ENCODE data around the gene IDH1. TPM values are rescaled to one million over a fixed set of nuclear protein-coding genes. Genes with fewer than 3 reads are reported as not detected.

IDH1 gene
- total and polyA plus RNA-seq, 2 of the 8 experiments (the other 6 are each of a cell fraction or from before 2014, with no cell fraction given) = 174 to 398 TPM

DNA sequence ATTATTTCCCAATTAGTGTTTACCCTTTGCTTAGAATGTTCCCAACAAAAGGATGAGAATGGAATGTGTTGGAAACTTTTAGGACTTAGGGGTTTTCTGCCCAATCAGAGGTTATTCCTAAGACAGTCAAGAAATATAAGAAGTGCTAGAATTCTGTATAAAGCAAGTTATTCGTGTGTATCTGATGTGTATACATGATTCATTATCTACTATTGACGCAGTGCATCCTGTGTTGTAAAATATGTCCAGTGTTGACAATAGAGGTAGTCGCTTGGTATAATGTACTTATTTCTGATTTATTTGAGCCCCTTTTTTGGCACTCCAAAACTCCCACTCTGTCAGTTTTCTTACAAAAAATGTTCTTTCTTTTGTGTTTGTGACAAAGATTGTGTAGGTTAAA, 12.1 kb upstream of the IDH1 start:
- H2AK5ac ChIP-seq (ENCODE audit: low read depth, low read length) = no peak overlapping the region
- H3K79me2 ChIP-seq (ENCODE audit: control insufficient read depth in 1 of 2, insufficient read depth in 2 of 2, low read length in 2 of 2) = peaks cover 7 to 45% of the 10 kb centered on the region in 2 experiments
- H3K4me2 ChIP-seq (ENCODE audit: insufficient read depth in 1 of 2, low read depth in 2 of 2, low read length in 2 of 2) = peak overlapping the region; percentile 70 to 86
- no peak for TF ChIP-seq TEAD4 (IDR thresholded peaks at IDR 0.05; ENCODE audit: low read depth, low read length)
- no peak for TF ChIP-seq RAD21 (IDR thresholded peaks at IDR 0.05 in 1 of 2, conservative IDR thresholded peaks at IDR 0.05 in 1 of 2; ENCODE audit: low read depth in 2 of 2, low read length in 2 of 2)
- peaks cover 0 to 8% (median 3%) of the 10 kb centered on the region in 4 experiments; a peak in 3 of 8 replicates for H3K36me3 ChIP-seq (ENCODE audit: control insufficient read depth in 2 of 4, insufficient read depth in 4 of 4, low read length in 3 of 4)
- peak overlapping the region; percentile 50; the same call in 1 of the 2 replicates for H3K27ac ChIP-seq (ENCODE audit: low read depth, low read length)
- no peak overlapping the region for H3K56ac ChIP-seq (replicated peaks; ENCODE audit: insufficient read length, low read depth, low read length)
- no peak overlapping the region for H2BK5ac ChIP-seq (ENCODE audit: low read depth, low read length)
- whole genome bisulfite sequencing, 2 experiments (ENCODE audit: extremely low coverage in 1 of 2, insufficient coverage in 1 of 2, insufficient read length in 1 of 2, insufficient replicate concordance in 2 of 2, low coverage in 1 of 2, low lambda C conversion rate in 2 of 2, missing lambda C conversion rate in 1 of 2) = 30% methylated on average over 3 of the region's 3 CpGs; no CpG with 5 or more reads in 1 of the 2 experiments
- H3K23me2 ChIP-seq (ENCODE audit: low read depth, low read length) = peaks cover 5% of the 10 kb centered on the region; the same call in 1 of the 2 replicates
- H2BK12ac ChIP-seq (ENCODE audit: low read depth, low read length) = no peak overlapping the region
- no peak overlapping the region for H3K14ac ChIP-seq (ENCODE audit: insufficient read length)
- H3K79me1 ChIP-seq (ENCODE audit: low read depth, low read length) = peaks cover 5% of the 10 kb centered on the region
- ChIA-PET POLR2A (ENCODE audit: partially characterized antibody) (interaction anchor here (2.1 to 4.9 kb wide), 2 partner anchors 12 to 13 kb away, joined by 5 to 68 read pairs; partner anchors contain the start of gene IDH1), CTCF (ENCODE audit: partially characterized antibody) (interaction anchor here (0.8 to 5.3 kb wide), 7 partner anchors 10 to 195 kb away, joined by 3 to 32 read pairs (median 9); partner anchors contain the start of gene IDH1)
- peaks cover 0 to 8% (median 4%) of the 10 kb centered on the region in 4 experiments; a peak in 5 of 7 replicates for H3K4me1 ChIP-seq (replicated peaks in 1 of 4; ENCODE audit: control insufficient read depth in 3 of 4, insufficient read depth in 4 of 4, low read length in 3 of 4)
- H2BK20ac ChIP-seq (ENCODE audit: low read length) = no peak overlapping the region
- H2BK15ac ChIP-seq (ENCODE audit: low read length) = no peak overlapping the region
- H3K23ac ChIP-seq (ENCODE audit: insufficient read length) = no peak overlapping the region
- H3K18ac ChIP-seq (ENCODE audit: extremely low read depth, low read length) = no peak overlapping the region
- no peaks in the 10 kb centered on the region for H3K27me3 ChIP-seq (replicated peaks in 1 of 4; ENCODE audit: control insufficient read depth in 3 of 4, extremely low read depth in 1 of 4, insufficient read depth in 3 of 4, low read length in 3 of 4)
- H2AFZ ChIP-seq (ENCODE audit: low read length) = no peak overlapping the region
- H3K4me3 ChIP-seq (ENCODE audit: extremely low read depth in 1 of 4, insufficient read depth in 2 of 4, low read depth in 3 of 4, low read length in 4 of 4) = peak overlapping the region; percentile 85 to 87 (median 86)
- H3K4ac ChIP-seq (replicated peaks; ENCODE audit: insufficient read length, low read depth, low read length) = no peak overlapping the region
- no peak overlapping the region for H4K5ac ChIP-seq (ENCODE audit: insufficient read length, low read depth, low read length)
- H4K8ac ChIP-seq (ENCODE audit: extremely low read depth, insufficient read depth, low read length) = no peak overlapping the region
- H2BK120ac ChIP-seq (replicated peaks; ENCODE audit: low read depth, low read length) = no peak overlapping the region
- H4K20me1 ChIP-seq (replicated peaks in 1 of 2; ENCODE audit: control insufficient read depth in 1 of 2, insufficient read depth in 2 of 2, low read length in 2 of 2) = peaks cover 0 to 5% of the 10 kb centered on the region in 2 experiments
- H4K91ac ChIP-seq (replicated peaks; ENCODE audit: insufficient read length, low read length) = no peak overlapping the region
- no peaks in the 10 kb centered on the region for H3K9me3 ChIP-seq (ENCODE audit: insufficient read depth in 2 of 2, low read depth in 1 of 2, low read length in 1 of 2)
- no peak for FAIRE-seq
- DNase-seq (ENCODE audit: low read depth in 1 of 2, low spot score in 2 of 2) = no peak
- H3K9ac ChIP-seq (replicated peaks in 1 of 4; ENCODE audit: extremely low read depth in 1 of 4, low read depth in 3 of 4, low read length in 3 of 4) = peak overlapping the region; percentile 49 to 69 (median 66); a peak in 4 of 7 replicates

Measured in H1 (cell line).